ENCODE data around the gene CCSAP.
A peak's percentile ranks its signal among the peaks of the same experiment; 100 is the strongest.

The CCSAP gene

DNA sequence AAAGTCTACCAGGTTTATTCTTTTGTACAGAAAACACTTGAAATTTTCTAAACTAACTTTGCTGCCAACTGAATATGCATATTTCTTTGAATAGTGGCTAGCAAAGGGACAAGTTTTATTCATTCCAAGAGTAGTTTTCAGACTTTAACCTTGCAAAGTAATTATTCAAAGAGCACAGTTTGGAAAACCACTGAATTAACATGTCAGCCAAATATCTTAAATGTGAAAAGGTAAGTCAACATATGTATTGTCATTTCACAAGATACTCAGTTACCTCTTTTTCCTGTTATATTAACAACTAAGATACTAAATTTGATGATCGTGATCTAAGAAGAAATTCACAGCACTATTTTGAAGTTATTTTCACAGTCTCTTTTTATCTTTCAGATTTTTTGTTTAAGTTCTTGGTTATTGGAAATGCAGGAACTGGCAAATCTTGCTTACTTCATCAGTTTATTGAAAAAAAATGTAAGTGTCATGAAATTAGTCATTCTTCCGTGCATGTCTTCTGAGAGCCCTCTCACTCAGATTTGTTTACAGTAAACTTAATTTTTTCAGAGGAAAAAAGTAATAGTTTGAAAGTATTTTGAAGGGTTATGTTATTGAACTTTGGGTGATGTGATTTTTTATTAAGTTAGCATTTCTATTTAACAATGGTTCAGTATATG, 56.6 kb downstream of the CCSAP start:
- DNase-seq (ENCODE audit: low spot score), result no peak

DNA sequence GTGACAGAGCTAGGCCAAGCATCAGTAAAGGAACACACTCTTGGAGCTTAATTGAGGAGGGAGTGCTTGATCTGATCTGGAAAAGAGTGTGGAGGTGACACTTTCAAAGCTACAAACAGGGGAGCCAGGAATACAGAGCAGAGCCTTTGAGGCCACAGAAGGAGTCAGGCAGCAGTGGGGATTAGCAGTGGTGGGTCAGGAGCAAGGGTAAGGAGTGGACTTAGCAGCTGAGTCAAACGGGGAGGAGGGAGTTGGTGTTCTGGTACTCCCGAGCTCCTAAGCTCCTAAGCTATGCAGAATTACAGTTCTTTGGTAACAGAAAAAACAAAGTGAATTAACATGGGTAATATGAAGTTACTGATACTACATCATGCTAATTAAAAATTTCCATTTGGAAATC, 57.4 kb downstream of the CCSAP start:
- DNase-seq (ENCODE audit: low spot score), result no peak

DNA sequence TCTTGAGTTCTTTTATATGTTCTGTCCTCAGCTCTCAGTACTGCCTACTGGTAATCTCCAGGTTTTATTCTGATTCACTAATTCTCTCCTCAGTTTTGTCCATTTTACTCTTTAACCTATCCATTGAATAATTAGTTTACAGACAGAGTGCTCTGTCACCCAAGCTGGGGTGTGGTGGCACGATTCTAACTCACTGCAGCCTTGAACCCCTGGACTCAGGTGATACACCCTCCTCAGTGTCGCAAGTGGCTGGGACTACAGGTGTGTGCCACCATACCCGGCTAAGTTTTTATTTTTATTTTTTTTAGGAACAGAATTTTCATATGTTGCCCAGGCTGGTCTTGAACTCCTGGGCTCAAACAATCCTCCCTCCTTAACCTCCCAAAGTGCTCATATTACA, 58.0 kb downstream of the CCSAP start:
- DNase-seq (ENCODE audit: low spot score), result no peak

DNA sequence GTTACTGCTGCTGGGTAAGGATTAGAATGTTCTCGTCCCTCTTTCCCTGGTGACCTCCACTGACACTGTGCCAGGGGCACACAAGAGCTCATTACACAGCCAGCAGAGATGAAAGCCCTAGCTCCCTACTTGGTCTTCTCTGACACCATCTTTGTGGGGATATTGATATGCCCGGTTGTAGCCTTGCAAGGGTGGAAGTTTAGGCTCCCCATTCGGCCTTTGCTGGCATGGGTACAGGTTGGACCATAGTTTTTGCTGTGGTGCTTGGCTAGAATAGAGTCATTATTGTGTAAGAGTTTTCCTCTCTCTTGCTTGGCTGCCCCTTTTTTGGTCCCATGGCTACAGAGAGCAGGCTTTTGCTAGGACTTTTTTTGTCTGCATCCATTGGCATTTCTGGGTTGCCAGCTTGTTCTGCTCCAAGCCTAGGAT, 59.6 kb downstream of the CCSAP start:
- no peak for DNase-seq (ENCODE audit: low spot score)

DNA sequence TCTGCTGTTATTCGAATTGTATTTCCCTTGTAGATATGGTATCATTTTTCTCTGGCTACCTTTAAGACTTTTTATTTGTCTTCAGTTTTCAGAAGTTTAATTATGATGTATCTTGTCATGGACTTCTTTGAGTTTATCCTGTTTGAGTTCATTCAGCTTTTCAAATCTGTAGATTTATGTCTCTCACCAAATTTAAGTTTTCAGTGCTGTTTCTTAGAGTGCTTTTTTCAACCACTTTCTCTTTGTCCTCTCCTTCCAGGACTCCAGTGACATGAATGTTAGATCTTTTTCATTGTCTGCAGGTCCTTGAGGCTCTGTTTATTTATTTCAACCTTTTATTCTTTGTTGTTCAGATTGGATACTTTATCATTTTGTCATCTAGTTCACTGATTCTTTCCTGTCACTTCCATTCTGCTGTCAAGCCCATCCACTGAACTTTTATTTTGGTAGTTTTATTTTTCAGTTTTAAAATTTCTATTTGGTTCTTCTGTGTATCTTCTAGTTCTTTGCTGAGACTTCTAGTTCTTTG, 60.5 kb downstream of the CCSAP start:
- DNase-seq (ENCODE audit: low spot score), result no peak

DNA sequence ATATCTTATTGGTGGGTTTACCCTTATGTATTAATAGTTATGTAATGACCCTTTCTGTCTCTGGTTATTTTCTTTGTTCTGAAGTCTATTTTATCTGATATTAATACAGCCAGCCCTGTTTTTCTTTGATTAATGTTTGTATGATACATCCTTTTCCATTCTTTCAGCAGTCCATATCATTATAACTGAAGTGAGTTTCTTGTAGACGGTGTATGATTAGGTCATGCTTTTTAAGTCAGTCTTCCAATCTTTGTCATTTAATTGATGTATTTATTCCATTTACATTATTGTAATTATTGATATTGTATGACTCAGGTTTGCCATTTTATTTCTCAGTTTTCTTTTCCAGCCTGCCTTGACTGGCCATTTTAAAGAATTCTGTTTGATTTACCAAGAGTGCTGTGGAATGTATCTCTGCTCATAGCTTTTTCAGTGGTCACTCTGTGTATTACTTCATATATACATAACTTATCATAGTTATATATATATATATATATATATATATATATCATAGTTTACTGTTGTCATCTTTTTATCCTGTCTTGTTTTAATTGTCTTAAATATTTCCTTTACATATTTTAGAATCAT, 61.4 kb downstream of the CCSAP start:
- no peak for DNase-seq (ENCODE audit: low spot score)

DNA sequence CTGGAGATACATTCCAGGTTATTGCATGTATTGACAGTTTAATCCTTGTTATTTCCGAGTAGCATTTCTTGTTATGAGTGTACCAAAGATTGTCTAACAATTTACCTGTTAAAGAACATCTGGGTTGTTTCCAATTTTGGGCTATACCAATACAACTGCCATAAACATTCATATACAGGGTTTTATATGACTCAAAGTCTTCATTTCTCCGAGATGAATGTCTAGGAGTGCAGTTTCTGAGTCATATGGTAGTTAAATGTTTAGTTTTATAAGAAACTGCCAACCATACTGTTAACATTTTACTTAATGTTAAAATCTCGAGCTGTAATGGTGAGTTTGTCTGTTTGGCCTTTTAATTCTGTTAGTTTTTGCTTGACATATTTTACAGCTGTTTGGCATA, 61.9 kb downstream of the CCSAP start:
- DNase-seq (ENCODE audit: low spot score), result no peak

DNA sequence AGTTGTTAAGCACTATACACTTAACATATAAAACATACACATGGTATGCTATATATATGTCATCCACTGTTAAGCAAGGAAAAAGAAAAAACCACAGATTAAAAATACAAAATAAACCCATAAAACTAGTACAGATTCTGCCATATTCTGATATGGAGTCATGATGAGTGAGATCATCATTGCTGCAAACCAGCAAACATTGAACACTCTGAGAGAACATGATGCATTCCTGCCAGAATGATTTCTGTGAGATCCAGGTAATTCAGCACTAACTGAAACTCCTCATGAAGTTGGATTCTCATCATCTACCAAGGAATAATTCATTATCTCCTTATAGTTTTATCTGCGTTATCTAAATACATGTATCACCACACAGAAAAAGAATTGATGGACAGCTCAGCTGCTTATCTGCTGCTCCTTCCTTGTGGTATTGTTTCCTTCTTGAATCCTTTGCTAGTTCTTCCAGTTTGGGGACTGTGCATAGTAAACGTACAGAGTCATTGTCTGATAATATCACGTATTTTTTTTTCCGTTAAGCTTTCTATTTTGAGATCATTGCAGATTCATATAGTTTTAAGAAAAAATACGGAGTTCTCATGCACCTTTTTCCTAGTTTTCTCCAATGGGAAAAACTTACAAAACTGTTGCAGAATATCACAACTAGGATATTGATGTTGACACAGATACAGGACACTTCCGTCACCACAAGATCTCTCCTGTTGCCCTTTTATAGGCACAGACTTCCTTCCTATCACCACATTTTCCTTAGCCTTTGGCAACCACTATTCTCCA, 62.6 kb downstream of the CCSAP start:
- DNase-seq (ENCODE audit: low spot score), result no peak

DNA sequence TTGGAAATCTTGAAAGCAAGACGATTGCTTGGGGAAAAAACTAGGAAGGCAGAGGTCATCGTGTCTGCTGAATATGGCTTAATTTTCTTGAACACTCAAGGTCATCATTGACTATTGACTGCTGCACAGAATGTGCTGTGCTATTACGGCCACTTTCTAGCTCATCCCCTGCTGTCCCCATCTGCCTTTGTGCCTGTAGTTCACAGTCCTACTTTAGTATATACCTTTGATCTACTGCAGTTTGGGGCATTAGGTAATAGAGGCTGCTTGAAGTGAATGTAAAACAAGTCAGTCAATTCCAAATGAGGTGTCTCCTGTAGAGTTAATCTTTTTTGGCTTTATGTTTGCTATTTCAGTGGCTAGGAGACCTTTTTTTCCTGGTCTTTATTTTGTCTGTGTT, 63.6 kb downstream of the CCSAP start:
- no peak for DNase-seq (ENCODE audit: low spot score)

DNA sequence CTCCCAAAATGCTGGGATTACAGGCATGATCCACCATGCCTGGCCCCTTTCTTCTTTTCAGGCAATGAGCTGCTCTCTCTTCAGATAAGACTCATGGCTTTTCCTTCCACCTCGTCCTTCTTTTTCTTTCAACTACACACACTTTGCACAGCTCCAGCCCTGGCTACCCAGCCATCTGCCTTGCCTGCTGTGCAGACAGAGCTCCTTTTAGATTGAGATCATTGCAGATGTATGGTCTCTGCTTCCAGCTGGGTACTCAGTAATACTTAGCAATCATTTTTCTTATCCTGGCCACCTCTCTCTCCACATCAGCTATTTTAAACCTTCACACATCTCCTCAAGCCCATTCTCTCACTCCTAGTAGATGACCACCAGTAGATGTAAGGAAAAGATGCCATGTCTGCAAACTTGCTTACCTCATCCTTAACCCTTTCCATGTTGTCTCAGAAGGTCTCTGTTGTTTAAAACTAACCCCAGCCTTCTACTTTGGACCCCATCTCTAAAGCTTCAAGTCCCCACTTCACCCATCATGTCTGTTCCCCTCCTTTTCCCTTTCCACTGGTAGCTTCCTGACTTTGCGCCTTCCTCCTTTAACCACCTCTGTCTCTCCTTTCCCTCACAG, 64.6 kb downstream of the CCSAP start:
- DNase-seq (ENCODE audit: low spot score), result no peak

DNA sequence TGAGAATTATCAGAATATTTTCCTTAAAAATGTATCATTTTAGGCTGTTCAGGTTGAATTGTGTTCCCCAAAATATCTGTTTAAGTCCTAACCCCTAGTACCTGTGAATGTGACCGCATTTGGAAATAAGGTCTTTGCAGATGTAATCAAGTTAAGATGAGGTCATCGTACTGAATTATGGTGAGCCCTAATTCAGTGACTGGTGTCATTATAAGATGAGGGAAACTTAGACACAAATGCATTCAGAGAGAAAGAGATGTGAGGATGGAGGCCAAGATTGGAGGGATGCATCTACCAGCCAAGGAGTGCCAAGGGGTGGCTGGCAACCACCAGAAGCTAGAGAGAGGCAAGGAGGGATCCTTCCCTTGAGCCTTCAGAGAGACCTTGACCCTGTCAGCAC, 67.8 kb downstream of the CCSAP start:
- DNase-seq (ENCODE audit: low spot score), result no peak

DNA sequence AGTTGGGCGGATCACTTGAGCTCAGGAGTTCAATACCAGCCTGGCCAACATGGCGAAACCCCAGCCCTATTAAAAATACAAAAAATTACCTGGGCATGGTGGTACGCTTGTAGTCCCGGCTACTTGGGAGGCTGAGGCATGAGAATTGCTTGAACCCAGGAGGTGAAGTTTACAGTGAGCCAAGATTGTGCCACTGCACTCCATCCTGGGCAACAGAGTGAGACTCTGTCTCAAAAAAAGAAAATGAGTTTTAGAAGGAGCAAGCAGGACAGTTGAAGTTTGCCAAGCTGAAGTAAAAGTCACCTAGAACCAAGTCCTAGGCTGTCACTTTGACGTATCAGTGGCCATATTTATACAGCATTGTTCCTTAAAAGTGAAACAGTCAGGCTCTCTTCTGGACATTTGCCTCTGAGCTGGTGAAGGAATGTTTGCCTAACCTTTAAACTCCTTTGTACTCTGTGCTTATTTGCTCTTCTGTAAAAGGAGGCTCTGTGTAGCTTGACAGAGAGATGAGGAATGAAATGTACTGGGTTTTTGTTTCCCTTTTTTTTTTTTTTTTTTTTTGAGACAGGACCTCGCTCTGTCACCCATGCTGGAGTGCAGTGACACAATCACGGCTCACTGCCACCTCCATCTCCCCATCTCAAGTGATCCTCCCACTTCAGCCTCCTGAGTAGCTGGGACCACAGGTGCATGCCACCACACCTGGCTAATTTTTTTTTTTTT, 69.2 kb downstream of the CCSAP start:
- no peak for DNase-seq (ENCODE audit: low spot score)

DNA sequence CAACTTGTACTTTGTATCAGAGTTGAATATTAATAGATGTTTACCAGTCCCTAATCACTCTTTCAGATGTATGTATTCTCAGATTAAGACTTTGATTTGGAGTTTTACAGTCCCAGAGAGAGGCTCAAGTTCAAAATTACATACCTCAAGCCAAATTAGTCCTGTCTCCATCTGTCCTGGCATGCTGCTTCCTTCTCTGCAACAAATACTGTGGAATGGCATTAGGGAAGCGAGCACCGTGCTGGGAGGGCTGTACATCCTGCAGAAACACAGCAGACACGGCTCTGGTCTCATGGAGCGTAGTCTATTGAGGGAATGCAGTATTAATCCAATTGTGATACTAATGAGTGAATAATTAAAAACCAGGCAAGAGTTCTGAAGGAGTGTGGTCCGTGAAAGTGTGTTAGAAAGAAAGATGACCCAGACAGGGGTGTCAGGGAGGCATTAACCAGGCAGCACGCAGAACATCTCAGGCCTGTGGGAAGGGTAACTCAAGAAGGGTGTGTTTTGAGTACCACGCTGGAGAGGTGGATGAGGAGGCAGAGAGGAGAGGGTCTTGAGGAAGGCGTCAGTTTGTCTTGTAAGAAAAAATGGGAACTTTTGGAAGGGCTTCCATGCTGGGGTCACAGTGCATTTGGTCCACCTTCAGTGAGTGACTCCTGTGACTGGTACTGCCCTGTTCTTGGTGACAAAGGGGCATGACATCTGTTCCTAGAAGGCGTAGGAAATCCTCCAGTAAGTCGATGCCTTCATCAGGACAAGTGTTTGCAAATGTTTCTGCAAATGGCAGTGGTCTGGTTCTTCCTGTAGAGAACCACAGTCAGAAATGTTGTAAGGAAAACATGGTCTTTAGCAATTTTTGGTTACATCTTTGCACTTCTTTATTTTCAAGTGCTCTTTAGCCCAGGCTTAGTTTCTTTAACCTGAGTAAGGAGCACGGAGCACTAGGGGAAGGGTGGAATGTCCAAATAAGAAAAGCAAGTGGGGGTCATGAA, 70.4 kb downstream of the CCSAP start:
- DNase-seq (ENCODE audit: low spot score), result no peak

DNA sequence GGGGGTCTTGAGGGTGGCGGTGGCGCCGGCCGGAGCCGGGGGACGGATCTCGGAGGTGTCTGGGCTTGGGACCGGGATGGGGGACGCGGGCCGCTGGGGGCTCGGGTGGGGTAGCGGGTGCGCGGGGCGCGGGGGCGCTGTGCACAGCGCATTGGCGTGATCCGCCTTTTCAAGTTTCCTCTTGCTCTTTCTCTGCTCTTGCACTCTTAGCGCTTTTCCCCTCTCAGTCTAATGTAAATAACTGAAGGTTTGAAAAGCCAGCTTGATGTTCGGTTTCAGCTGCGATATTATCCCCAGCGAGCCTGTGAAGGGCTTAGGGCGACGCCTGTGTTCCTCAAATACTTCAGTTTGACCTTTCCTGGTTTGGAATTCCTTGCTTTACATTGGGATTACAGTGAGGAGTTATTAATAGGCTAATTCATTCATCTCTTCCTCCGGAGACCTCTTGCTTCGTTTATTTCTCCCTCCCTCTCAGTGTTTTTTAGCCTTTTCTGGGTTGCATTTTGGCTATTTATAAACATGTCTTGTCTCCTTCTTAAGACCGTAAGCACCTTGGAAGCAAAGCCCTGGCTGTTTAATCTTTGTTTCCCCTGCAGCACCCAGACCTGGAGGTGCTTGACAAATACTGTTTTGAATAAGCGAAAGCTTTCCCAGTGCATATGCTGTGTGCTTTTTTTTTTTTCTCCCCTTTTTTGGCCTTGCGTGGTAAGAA, 71.2 kb downstream of the CCSAP start:
- peak; percentile 42 for DNase-seq (ENCODE audit: low spot score)

Measured in AG08396 (cell line).